ENCODE measurements around the gene ARSG. TPM values are rescaled to one million over a fixed set of nuclear protein-coding genes. Genes with fewer than 3 reads are reported as not detected.

The ARSG gene
- total and polyA plus RNA-seq, 10 of the 15 experiments (the other 5 are each of a cell fraction or from before 2014, with no cell fraction given): 2.9 to 13.5 (median 7.6) TPM

GRCh38 chr17:68324114-68324513 lies 32.8 kb downstream of the ARSG start:
- CTCF ChIA-PET: interaction anchor here (0.6 to 0.7 kb wide), 2 partner anchors 119 to 144 kb away, joined by 3 to 4 read pairs; no protein-coding TSS in a partner anchor
- ATAC-seq (no peak), DNase-seq (ENCODE audit: low read depth, low spot score) (no peak), FAIRE-seq (no peak)
- no peaks in the 10 kb centered on the region for H3K79me2 ChIP-seq (ENCODE audit: control insufficient read depth, insufficient read depth, low read length)
- no peak overlapping the region for H3K27ac ChIP-seq (ENCODE audit: control insufficient read depth, insufficient read depth)
- TF ChIP-seq MLLT1 (IDR thresholded peaks at IDR 0.05) (no peak), KDM1A (IDR thresholded peaks at IDR 0.05; ENCODE audit: borderline replicate concordance) (no peak), ATF2 (IDR thresholded peaks at IDR 0.05; ENCODE audit: low read length) (no peak), KLF5 (IDR thresholded peaks at IDR 0.05; ENCODE audit: partially characterized antibody) (no peak), ZZZ3 (IDR thresholded peaks at IDR 0.05; ENCODE audit: control insufficient read depth, insufficient read length, low read depth) (no peak), EP300 (IDR thresholded peaks at IDR 0.05; ENCODE audit: borderline replicate concordance in 1 of 2, control insufficient read depth in 1 of 2, low read depth in 2 of 2, low read length in 2 of 2) (no peak), KAT2A (conservative IDR thresholded peaks at IDR 0.05; ENCODE audit: control insufficient read depth, low read depth, low read length) (no peak), EZH2 (IDR thresholded peaks at IDR 0.05; ENCODE audit: borderline replicate concordance, control insufficient read depth, low read depth, low read length) (no peak)
- intact Hi-C loops (cut with micrococcal nuclease; ENCODE audit: unreplicated experiment) (no loop called here), in situ Hi-C loops (cut with MboI) (no loop called here)
- H3K36me3 ChIP-seq (ENCODE audit: control insufficient read depth in 2 of 2, insufficient read depth in 2 of 2, low read length in 1 of 2): no peaks in the 10 kb centered on the region
- POLR2A ChIA-PET: no interaction called here
- no peak overlapping the region for H3K9ac ChIP-seq (ENCODE audit: control insufficient read depth, insufficient read depth, low read length)
- no peaks in the 10 kb centered on the region; the same call in 2 of the 3 replicates for H3K9me3 ChIP-seq (replicated peaks; ENCODE audit: control insufficient read depth, insufficient read depth, low read length)
- SMC1A ChIA-PET (ENCODE audit: uncharacterized antibody, unreplicated experiment): interaction anchor here (0.9 to 1.4 kb wide), 2 partner anchors 12 to 37 kb away, joined by 3 to 4 read pairs; no protein-coding TSS in a partner anchor
- H2AFZ ChIP-seq (ENCODE audit: control insufficient read depth, low read depth, low read length): no peak overlapping the region
- RAD21 ChIA-PET (ENCODE audit: unreplicated experiment): interaction anchor here (0.6 kb wide), 1 partner anchor 110 kb away, joined by 3 read pairs; no protein-coding TSS in a partner anchor
- BruUV-seq (replicated peaks): no TSS peak
- H3K4me2 ChIP-seq (ENCODE audit: control insufficient read depth, insufficient read depth): no peak overlapping the region
- no peaks in the 10 kb centered on the region for H4K20me1 ChIP-seq (ENCODE audit: control insufficient read depth, insufficient read depth)
- H3K27me3 ChIP-seq (replicated peaks in 1 of 2; ENCODE audit: control insufficient read depth in 2 of 2, insufficient read depth in 2 of 2, low read length in 1 of 2): no peaks in the 10 kb centered on the region
- no peak overlapping the region for H3K4me3 ChIP-seq
- H3K4me1 ChIP-seq (ENCODE audit: control insufficient read depth, insufficient read depth, low read length): peaks cover 3% of the 10 kb centered on the region; the same call in 1 of the 2 replicates
- WGBS (ENCODE audit: insufficient coverage, insufficient replicate concordance, low lambda C conversion rate, missing lambda C conversion rate): 72% methylated on average over 10 of the region's 10 CpGs
